IPS-18a (cell line): ENCODE results near the gene CALML6.

Experiments
- H3K27ac ChIP-seq: one replicate; pipeline ENCODE4 v1.5.1; 2013; ENCODE audit warnings: low read length
- H3K27me3 ChIP-seq: one replicate; pipeline ENCODE4 v1.6.1; 2013; ENCODE audit warnings: mild to moderate bottlenecking, low read length; ENCODE audit not compliant: control insufficient read depth, insufficient read depth
- H3K36me3 ChIP-seq: one replicate; pipeline ENCODE4 v1.6.1; 2013; ENCODE audit warnings: low read depth, low read length; ENCODE audit not compliant: control insufficient read depth
- H3K4me1 ChIP-seq: one replicate; pipeline ENCODE4 v1.6.1; 2013; ENCODE audit warnings: low read depth, low read length; ENCODE audit not compliant: control insufficient read depth
- H3K4me3 ChIP-seq: one replicate; pipeline ENCODE4 v1.5.1; 2013; ENCODE audit warnings: low read length
- H3K9ac ChIP-seq: one replicate; pipeline ENCODE4 v1.6.1; 2013; ENCODE audit warnings: mild to moderate bottlenecking, low read length, moderate library complexity
- H3K9me3 ChIP-seq: one replicate; pipeline ENCODE4 v1.6.1; 2013; ENCODE audit warnings: low read depth, low read length; ENCODE audit not compliant: control insufficient read depth

Gene CALML6

DNA sequence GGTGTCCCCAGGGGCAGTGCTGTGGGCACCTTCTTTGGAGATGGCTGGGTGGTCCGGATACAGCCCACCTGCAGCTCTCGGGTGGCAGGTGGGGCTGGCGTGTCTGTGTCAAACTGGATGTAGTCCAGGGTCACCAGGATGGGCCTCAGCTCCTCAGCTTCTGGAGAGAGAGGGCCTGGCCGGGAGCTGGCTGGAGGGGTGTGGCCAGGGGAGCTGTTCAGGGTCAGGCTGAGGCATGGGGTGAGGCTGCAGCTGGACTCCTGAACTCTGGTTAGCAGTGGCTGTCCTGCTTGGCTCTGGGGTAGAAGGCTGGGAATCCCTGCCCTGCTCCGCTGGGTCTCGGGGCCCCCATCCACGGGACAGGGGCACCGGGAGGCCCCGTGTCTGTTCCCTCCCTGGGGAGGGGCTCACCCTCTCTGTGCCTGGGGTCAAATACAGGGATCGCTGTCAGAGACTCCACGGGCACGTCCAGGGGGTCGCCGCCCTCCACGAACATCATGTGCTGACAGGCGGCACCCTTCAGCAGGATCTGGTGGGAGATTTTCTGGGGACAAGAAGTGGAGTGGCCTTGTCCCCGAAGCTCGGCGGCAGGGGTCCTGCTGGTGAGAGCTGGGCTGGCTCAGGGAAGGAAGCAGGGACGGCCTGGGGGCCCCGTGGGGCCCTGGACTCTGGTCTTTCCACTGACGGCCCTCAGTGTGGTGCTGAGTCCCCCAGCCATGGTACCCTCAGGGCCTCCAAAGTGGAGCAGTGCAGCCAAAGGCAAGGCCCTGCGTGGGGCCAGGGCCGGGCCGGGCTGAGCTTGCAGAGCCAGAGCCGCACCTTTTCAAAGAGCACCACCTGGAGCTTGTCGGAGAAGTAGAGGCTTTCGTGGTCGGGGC, 8.1 kb downstream of the CALML6 start:
- Histone ChIP-seq H3K9ac (no peak overlapping the region), H3K27ac (no peak overlapping the region), H3K36me3 (no peaks in the 10 kb centered on the region)

DNA sequence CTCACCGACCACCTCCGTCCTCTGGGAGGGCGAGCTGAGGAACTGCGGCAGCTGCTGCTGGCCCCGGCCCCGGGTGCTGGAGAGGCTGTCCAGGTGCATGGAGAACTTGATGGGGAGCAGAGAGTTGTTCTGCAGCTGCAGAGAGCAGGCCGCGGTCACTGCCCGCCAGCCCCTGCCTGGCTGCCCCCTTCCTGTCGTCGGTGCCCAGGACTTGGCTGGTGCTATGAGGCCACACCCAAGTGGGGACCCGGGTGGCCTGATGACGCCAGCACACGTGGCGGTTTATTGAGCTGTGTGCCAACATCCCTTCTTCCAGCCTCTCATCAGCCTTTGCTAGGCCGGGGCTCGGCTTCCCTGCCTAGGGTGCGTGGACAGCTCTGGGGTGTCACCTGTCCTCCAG, 9.3 kb downstream of the CALML6 start:
- no peak overlapping the region for H3K27ac ChIP-seq
- no peaks in the 10 kb centered on the region for H3K36me3 ChIP-seq
- H3K4me3 ChIP-seq, result no peak overlapping the region
- no peak overlapping the region for H3K9ac ChIP-seq
- H3K4me1 ChIP-seq, result peaks cover 5% of the 10 kb centered on the region
- H3K27me3 ChIP-seq, result peaks cover 5% of the 10 kb centered on the region
- no peaks in the 10 kb centered on the region for H3K9me3 ChIP-seq

More for the DNA sequence above, 8.1 kb downstream of the CALML6 start:
- Histone ChIP-seq H3K9me3 (no peaks in the 10 kb centered on the region), H3K4me1 (peaks cover 5% of the 10 kb centered on the region), H3K4me3 (no peak overlapping the region), H3K27me3 (peaks cover 5% of the 10 kb centered on the region)

DNA sequence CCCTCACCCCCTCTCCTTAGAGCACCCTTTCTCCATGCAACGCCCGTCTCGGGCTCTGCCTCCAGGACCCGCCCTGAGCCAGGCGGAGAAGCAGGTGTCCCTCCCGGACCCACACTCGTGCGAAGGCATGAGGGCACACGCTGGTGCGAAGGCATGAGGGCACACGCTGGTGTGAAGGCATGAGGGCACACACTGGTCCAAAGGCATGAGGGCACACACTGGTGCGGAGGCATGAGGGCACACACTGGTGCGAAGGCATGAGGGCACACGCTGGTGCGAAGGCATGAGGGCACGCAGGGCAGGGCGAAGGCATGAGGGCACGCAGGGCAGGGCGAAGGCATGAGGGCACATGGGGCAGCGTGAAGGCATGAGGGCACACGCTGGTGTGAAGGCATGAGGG, 9.8 kb downstream of the CALML6 start:
- Histone ChIP-seq H3K36me3 (no peaks in the 10 kb centered on the region), H3K4me3 (no peak overlapping the region), H3K4me1 (peaks cover 2% of the 10 kb centered on the region), H3K27ac (no peak overlapping the region), H3K9ac (no peak overlapping the region), H3K9me3 (no peaks in the 10 kb centered on the region), H3K27me3 (peaks cover 4% of the 10 kb centered on the region)

DNA sequence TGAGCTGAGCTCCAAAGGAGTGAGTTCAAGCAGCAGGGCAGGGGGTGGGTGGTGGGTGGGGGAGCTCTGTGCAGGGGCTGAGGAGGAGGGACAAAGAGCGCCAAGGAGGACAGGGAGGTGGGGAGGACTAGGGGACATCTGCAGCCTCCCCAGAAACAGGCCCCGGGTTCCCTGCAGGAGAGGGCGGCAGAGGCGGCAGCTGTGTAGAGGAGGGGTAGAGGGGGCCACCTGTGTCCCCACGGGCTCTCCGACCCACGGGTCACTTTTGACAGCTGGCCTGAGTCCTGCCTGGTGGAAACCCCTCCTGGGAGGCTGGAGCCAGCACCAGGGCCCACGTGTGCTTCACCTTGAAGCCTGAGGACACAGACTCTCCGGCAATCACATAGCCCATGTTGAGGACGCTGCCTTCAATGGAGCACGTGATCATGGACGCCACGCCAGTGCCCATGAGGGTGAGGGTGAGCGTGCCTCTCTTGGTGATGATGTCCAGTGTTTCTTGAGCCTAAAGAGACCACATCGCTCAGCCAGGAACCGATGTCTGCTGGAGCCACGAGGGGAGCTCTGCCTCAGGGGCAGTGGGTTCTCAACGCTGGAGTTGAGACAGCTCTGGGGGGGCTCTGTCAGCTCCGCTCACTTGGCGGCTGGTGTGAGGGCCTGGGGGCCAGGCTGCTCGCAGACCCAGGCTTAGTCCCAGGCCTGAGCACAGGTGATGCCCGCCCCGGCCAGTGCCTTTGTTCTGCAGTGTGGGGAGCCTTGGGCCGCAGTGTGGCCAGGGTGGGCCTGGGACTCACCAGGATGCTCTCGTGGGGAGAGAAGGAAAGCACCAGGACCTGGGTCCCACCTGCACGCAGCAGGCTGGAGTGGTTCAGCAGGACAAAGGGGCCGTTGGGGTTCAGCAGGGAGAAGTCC, 10.6 kb downstream of the CALML6 start:
- Histone ChIP-seq H3K9me3 (no peaks in the 10 kb centered on the region), H3K27me3 (no peaks in the 10 kb centered on the region), H3K36me3 (no peaks in the 10 kb centered on the region), H3K27ac (no peak overlapping the region), H3K4me3 (no peak overlapping the region), H3K9ac (no peak overlapping the region), H3K4me1 (no peaks in the 10 kb centered on the region)

DNA sequence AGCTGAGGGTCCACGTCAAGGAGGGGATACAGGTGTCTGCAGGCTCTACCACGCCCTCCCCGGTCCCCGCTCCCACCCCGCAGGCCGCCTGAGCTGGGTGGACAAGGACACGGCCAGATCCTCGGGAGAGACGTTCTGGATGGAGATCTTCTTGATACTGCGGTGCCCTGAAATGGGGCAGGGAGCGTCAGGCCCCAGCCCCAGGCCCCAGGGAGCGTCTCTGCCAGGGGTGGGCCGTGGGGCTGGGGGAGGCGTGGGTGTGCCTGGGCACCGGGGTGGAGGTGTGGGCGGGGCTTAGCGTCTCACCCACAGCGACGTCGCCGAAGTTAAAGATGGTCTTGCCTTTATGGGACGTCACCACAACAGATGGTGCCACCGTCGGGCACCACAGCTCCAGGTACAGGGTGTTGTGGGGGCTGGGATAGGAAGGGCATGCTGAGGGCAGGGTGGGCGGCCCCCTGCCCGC, 11.3 kb downstream of the CALML6 start:
- Histone ChIP-seq H3K36me3 (no peaks in the 10 kb centered on the region), H3K9ac (no peak overlapping the region), H3K4me3 (no peak overlapping the region), H3K9me3 (no peaks in the 10 kb centered on the region), H3K27ac (no peak overlapping the region), H3K27me3 (no peaks in the 10 kb centered on the region), H3K4me1 (no peaks in the 10 kb centered on the region)

DNA sequence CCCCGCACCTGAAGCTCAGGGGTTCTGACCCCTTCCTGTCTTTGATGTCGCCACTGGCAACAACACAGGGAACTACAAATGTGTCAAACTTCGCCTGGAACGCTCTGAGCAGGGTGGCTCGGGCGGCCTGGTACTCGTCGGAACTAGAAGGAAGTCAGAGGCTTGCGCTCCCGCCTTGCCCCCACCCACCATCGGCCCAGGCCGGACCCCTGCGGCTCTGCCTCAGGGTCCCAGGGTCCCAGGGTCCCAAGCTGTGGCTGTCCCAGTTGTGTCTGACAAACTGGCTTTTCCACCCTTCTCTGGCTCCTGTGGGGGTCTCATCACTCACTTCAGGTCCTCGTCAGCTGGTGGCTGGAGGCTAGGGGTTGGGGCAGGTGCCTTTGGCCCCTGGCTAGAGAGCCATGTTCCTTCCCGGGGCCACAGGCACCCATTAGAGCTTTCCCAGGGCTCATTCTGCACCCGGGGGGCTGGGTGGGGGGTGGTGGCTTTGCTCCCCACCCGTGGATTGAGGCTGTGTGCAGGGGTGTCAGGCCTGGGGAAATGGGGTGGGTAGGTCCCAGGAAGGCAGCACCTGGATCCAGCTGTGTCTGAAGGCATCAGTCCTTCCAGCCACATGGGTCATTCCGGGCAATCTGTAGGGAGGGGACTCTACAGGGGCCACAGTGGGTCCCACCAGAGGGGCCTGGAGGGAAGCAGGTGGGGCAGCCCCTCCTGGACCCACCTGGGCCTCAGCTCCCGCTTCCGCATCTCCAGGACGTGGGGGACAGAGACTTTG, 12.0 kb downstream of the CALML6 start:
- Histone ChIP-seq H3K4me3 (no peak overlapping the region), H3K27me3 (no peaks in the 10 kb centered on the region), H3K36me3 (no peaks in the 10 kb centered on the region), H3K9me3 (no peaks in the 10 kb centered on the region), H3K9ac (no peak overlapping the region), H3K27ac (no peak overlapping the region), H3K4me1 (no peaks in the 10 kb centered on the region)

DNA sequence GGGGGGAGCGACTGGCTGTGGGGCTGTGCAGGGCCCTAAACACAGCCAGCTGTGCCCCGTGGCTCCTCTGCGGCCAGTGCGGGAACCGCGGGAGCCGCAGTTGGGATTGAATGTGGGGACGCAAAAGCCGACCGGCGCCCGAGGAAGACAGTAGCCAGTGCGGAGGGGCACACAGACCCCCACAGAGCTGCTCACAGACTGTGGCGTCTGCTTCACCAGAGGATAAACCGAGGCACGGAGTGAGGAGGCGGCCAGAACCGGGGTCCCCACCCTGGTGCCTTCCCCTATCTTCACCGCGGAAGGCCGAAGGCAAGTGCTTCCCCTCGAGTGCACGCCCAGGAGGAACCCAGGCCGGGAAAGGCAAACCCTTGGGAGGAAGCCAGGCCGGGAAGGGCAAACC, 12.7 kb downstream of the CALML6 start:
- H3K4me3 ChIP-seq, result no peak overlapping the region
- H3K9me3 ChIP-seq, result no peaks in the 10 kb centered on the region
- no peaks in the 10 kb centered on the region for H3K27me3 ChIP-seq
- H3K9ac ChIP-seq, result no peak overlapping the region
- H3K4me1 ChIP-seq, result no peaks in the 10 kb centered on the region
- no peaks in the 10 kb centered on the region for H3K36me3 ChIP-seq
- no peak overlapping the region for H3K27ac ChIP-seq

DNA sequence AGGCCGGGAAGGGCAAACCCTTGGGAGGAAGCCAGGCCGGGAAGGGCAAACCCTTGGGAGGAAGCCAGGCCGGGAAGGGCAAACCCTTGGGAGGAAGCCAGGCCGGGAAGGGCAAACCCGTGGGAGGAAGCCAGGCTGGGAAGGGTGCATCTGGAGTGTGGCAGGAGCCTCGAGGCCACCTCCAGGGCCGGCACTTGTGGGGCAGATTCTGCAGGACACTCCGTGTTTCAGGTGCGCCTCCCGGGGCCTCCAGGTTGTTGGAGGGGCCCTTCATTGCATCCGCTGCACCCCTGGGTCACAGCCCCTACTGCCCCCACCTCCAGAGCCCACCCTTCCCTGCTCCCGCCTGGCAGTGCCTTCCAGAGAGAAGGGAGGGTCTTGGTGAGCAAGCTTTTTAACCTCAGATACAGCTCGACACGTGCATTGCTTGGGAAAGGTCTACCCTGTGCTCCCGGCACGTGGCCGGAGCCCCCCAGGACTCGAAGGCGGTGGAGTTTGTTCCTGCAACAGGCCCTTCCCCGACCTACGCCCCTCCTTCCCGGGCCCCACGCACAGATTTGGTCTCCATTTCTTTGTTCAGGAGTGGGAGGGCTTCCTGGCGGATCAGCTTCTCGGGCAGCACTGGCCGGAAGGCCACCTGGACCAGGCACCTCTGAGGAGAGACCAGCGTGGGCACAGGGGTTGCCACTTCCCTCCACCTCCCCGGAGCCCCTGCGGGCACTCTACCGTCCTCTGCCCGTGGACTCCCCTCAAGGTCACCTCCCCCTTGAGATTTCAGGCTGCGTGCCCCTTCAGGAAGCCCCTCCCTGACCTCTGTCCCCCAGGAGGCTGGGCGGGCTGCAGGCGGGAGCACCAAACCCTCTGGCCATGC, 13.4 kb downstream of the CALML6 start:
- Histone ChIP-seq H3K9me3 (no peaks in the 10 kb centered on the region), H3K9ac (no peak overlapping the region), H3K27me3 (no peaks in the 10 kb centered on the region), H3K36me3 (no peaks in the 10 kb centered on the region), H3K4me1 (no peaks in the 10 kb centered on the region), H3K27ac (no peak overlapping the region), H3K4me3 (no peak overlapping the region)

DNA sequence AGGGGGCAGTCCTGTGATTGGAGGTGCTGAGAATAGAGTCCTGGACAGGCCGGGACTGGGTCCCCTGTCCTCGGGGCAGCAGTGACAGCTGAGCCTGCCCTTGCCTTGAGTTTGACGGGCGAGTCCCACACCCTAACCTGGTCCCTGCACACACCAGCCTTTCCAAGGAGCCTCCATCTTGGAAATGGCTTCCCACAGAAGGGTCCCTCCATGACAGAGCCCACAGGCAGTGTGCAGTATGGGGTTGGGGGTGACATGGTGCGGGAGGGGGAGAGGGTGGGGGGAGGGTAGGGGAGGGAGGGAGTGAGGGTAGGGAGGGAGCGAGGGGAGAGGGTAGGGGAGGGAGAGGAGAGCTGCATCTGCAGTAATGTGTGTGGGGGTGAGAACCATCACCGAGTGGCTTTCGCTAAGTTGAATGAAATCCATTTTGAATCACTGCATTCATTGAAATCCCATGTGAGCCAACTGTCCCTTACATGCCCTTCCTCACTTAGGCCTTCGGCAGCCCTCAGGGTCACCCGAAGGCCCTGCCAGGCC, 14.1 kb downstream of the CALML6 start:
- H3K4me1 ChIP-seq, result no peaks in the 10 kb centered on the region
- no peak overlapping the region for H3K27ac ChIP-seq
- no peaks in the 10 kb centered on the region for H3K9me3 ChIP-seq
- no peaks in the 10 kb centered on the region for H3K36me3 ChIP-seq
- no peak overlapping the region for H3K4me3 ChIP-seq
- H3K9ac ChIP-seq, result no peak overlapping the region
- no peaks in the 10 kb centered on the region for H3K27me3 ChIP-seq

DNA sequence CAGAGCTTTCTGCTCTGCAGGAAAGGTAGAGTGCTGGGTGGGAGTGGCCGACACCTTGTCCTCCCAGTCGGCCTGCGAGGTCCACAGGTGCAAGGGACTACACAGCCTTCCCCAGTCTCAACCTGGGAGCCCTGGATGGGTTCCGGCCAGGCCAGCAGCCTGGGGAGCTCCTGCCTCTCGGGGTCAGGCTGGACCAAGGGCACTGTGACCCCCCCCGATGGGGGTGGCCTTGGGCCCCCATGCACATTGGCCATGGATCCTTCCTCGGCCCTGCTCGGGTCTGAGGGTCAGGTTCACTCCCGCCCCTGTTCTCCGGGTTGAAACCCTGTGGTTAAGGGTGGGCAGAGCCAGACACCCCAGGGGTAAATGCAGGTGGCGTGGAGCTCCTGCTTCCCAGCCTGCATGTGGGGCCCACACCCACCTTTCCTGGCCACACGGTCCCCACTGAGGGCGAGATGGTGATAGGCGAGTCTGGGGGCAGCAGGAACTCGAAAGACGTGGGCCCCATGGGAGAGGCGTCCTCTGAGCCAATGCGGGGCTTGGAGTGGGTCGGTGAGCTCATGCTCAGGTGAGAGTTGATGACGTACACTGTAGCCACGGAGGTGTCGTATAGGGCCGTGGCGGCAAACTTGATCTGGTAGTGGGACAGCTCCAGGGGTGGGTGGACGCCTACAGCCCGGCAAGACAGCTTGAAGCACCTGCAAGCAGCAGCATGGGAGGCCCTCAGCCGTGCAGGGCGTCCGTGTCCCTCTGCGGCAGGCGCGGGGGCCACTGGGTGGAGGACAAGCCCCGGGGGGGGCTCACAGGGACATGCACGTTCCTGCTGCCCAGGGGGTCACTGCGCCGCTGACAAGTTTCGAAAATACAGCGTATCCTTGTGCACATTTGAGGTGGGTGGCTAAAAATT, 14.8 kb downstream of the CALML6 start:
- Histone ChIP-seq H3K4me1 (no peaks in the 10 kb centered on the region), H3K9me3 (no peaks in the 10 kb centered on the region), H3K9ac (no peak overlapping the region), H3K27me3 (no peaks in the 10 kb centered on the region), H3K36me3 (no peaks in the 10 kb centered on the region), H3K27ac (no peak overlapping the region), H3K4me3 (no peak overlapping the region)
